HG02571 (cell line): ENCODE results near the gene LTA.
A peak's percentile ranks its signal among the peaks of the same experiment; 100 is the strongest.
"Not testable (repeated sequence)": the region's sequence is repeated elsewhere in the genome, so short reads cannot be mapped to it uniquely, and the experiment has no call there.

Source experiments
- ATAC-seq: cut with Tn5 transposase; IDR thresholded peaks from one replicate; pipeline ENCODE4 v1.9.1; 2021; ENCODE audit warnings: mild to moderate bottlenecking, moderate library complexity; ENCODE audit not compliant: unreplicated experiment

LTA gene

DNA sequence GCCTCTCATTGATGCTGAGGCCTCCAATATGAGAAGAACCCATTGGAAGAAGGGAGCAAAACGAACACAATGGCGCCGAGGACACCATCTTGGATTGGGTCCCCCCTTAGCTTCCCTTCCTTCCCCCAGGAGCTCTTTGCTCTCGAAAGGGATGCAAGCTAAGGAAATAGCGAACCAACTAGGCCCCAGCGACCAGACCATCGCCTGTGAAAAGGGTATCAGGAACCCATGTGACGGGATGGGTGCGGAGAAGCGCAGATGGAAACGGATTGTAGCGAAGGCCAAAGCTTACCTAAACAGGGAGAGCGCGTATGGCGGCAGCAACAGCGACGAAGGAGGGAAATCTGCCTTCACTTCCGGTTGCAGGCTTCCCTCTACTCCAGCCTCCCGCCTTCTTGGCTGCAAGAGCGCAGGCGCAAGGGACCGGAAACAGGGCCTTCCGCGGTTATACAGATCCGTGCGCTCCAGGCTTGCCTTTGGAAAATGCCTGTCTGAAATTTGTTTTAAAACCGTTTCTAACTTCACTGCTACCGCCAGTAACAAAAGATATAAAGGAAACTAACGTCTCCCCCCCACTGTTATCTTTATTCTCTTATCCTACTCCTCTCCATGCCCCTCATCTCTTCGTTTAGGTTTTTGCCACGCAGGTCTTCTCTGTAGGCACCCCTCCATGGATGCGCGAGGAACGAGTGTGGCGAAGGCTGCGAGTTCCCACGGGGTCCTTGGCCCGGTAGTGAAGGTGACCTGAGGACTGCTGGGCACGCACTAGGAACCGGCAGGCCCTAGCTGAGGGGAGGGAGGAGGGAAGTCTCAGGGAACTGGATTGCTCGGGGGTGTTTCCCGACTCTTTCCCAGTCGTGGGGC is 30.2 kb upstream of the LTA start, which contains the start of gene DDX39B:
TSS of gene DDX39B (minus strand) at position 346 of the 864 bp plus-strand sequence. CDS start 1,471 bp downstream, outside the sequence.
- ATAC-seq = peak; percentile 53

DNA sequence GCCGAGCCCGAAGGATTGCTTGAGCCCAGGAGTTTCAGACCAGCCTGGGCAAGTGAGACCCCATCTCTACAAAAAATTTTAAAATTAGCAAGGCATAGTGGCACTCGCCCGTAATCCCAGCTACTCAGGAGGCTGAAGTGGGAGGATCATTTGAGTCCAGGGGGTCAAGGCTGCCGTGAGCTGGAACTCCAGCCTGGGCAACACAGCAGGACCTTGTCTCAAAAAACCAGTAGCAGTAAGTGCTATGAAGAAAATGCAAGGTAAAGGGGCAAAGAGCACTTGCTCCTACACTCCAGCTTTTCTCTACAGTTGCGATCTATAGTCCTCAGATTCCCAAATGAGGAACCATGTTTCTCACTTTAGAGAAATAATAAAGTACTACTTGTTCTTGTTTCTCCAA is 28.4 kb upstream of the LTA start:
- no peak for ATAC-seq

DNA sequence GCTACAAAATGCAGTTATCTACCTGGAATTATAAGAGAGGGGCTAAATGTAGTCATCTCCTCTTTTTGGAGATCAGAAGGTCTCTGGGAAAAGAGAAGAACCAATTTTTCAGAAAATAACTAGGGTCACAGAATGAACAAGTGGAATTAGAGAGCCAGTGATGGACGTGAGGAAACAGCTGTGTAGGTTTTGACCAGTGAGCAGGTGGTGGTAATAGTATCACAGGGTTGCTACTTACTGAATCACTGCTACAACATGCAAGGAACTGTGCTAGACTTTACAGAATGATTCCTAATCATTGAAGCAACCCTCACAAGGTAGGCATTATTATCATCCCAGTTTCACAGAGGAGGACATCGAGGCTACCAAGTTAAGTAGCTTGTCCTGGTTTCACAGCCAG is 27.4 kb upstream of the LTA start:
- no peak for ATAC-seq

DNA sequence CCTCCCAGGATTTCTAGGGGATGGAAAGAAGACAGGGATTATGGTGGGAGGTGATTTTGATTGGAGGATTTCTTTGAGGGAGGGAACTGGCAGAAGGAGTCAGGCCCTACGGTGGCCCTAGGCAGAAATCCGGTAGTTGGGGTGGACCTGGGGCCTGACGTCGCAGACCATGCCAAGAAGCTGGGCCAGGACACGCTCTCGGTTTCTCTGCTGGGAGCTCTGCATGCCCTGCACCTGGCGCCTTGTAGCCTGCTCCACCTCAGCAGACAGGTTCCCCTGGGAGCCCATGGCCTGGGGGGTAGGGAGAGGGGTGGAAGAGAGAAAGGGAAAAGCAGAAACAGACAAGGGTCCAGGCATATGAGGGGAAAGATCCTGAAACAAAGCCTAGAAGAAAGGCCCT is 26.8 kb upstream of the LTA start:
- ATAC-seq = no peak

DNA sequence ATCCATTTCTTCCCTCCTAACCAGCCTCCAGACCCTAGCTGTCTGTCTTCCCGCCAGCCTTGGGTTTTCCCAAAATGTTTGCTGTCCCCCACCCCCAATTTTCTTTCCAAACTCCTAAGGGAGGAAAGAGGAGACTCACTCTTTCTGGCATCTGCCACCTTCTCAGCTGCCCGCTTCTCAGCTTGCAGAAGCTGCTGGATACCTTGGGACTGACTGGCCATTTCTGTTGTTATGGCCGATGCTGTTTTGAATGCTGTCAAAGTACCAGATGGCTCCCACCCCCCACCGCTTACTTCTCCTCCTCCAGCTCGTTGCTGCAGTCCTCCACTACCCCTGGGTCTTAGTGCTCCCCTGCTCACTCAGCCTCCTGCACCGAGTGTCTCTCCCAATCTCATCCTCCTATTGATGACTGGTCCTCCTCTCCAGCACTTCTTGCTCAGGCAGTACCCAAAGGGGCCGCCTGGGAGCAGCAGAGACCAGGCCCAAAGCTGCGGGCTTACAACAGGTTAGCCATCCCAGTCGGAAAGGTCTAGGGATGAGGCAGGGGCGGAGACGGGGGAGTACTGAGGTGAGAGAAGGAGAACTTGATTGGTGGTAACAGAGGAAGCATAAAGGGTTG is 25.6 kb upstream of the LTA start, which contains the start of gene ATP6V1G2:
TSS of gene ATP6V1G2 (minus strand) at position 270 of the 619 bp plus-strand sequence. CDS start at position 221, 49 bp downstream.
- no peak for ATAC-seq

DNA sequence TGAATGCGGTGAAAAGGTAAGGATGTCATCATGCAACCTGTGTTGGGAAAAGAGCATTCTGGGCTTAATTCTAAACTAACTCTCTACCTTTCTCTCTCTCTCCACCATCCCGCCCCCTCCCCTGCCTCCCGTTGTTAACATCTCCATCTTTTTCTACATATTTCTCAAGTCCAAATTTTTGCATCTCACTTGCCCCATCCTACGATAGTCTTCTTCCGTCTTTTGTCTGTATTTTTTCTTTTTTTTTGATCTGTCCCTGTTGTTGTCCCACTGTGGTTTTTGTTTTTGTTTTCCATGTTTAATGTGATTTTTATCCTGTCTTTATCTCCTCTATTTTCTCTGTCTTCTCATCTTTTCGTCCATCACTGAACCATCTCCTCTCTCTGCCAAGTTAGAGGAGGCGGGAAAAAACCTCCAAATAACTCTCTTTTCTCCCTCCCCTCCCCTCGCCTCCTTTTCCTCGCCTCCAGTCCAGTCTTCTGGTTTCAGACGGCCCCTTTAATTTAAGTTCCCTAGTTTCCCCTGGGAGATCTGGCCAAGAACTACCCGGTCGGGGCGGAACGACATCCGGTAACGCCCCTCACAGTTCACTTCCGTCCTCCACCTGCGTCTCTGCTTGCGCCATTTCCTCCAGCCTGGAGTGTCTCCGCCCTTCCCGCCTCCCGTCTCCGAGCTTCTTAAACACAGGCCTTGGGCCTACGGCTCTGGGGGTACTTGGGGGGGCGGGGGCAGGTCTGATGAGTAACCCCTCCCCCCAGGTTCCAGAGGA is 24.9 kb upstream of the LTA start, which contains the start of gene NFKBIL1:
TSS of gene NFKBIL1 (plus strand) at position 651 of the 769 bp plus-strand sequence. CDS start at position 738, 87 bp downstream.
- peak; percentile 64 for ATAC-seq

DNA sequence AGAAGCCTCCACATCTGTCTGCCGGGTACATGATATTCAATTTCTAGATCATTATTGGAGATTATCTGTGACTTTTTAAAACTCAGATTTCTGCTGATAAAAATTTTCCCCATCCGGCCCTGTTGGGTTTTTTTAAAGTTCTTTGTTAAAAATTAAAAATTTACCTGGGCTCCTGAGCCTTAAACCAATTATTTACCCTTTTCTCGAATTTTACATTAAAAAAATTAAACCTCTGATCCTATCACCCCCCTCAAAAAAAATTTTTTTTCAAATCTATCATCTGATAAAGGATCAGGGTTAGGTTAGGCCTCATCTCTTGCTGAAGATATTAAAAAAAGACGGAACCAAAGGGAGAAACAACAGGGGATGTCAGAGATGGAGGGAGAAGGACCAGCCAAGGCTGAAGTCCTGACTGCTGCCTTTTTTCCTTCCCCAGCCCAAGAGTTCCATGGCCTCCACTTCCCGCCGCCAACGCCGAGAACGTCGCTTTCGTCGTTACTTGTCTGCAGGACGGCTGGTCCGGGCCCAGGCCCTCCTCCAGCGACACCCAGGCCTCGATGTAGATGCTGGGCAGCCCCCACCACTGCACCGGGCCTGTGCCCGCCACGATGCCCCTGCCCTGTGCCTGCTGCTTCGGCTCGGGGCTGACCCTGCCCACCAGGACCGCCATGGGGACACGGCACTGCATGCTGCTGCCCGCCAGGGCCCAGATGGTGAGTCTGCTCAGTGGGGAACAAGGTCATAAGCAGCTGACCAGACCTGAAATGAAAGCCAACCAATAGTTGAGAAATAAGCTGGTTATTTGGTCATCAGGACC is 24.2 kb upstream of the LTA start:
- ATAC-seq = no peak

DNA sequence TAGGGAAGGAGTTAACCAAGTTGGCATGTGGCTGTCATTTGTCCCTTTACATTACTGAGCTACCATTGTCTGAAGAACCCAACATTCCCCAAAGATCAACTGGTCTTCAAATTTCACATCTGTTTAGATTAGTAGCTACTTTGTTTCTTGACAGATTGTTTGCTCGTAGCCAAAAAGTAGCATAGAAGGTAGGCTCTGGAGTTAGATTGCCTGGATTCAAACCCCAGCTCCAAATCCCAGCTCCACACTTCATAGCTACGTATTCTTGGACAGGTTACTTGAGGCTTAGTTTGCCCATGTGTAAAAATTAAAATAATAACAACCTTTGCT is 23.6 kb upstream of the LTA start:
- ATAC-seq = no peak

DNA sequence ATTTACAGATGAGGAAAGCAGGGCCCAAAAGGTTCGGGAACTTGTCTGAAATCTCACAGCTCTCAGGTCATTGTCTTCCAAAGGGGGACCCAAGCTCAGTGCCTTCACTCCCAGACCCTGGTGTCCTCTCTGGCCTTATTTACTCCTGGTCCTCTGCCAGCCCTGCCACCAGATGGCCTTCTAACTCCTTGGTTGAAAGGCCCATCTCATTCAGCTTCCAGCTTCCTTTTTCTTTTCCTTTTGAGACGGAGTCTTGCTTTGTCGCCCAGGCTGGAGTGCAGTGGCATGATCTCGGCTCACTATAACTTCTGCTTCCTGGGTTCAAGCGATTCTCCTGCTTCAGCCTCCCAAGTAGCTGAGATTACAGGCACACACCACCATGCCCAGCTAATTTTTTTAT is 20.7 kb upstream of the LTA start:
- ATAC-seq = not testable (repeated sequence)

DNA sequence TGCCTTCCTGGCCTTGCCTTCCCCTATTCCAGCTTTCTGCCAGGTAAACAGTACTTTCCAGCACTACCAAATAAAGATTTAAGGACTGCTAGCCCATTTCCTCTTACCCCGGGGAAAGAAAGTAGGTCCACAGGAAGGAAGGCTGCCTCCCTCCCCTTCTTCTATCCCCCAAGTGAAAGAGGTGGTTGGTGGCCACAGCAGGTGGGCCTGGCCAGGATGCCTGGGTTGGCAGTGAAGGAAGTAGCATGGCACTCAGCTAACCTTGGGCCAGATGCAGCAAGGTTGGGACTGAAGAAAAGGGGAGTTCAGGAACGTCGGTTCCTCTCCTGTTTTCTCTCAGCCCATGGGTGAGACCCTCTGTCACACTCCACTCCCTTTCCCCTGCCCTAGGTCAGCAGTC is 15.8 kb upstream of the LTA start:
- no peak for ATAC-seq

DNA sequence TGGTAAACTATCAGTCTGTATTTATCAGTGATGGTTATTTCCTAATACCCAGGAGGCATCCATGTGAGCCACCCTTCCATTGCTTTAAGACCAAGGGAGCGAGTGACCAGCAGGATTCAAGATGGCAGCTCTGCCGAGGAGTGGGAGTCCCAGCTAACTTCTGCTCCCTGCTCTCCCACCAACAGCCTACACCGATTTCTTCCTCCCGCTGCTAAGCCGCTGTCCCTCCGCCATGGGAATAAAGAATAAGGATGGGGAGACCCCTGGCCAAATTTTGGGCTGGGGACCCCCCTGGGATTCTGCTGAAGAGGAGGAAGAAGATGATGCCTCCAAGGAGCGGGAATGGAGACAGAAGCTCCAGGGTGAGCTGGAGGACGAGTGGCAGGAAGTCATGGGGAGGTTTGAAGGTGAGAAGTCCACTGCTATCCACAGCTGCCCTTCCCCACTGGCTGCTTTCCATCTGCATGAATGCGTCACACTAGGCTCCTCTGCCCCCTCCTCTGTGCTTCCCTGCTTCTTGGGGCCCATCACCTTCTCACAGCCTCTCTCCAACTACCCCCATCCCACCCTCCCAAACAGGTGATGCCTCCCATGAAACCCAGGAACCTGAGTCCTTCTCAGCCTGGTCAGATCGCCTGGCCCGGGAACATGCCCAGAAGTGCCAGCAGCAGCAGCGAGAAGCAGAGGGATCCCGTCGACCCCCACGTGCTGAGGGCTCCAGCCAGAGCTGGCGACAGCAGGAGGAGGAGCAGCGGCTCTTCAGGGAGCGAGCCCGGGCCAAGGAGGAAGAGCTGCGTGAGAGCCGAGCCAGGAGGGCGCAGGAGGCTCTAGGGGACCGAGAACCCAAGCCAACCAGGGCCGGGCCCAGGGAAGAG is 14.4 kb upstream of the LTA start:
- no peak for ATAC-seq

DNA sequence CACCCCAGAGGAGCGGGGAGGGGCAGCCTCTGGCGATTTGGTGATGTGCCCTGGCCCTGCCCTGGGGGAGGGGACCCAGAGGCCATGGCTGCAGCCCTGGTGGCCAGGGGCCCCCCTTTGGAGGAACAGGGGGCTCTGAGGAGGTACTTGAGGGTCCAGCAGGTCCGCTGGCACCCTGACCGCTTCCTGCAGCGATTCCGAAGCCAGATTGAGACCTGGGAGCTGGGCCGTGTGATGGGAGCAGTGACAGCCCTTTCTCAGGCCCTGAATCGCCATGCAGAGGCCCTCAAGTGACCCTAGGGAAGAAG is 13.8 kb upstream of the LTA start:
- no peak for ATAC-seq

DNA sequence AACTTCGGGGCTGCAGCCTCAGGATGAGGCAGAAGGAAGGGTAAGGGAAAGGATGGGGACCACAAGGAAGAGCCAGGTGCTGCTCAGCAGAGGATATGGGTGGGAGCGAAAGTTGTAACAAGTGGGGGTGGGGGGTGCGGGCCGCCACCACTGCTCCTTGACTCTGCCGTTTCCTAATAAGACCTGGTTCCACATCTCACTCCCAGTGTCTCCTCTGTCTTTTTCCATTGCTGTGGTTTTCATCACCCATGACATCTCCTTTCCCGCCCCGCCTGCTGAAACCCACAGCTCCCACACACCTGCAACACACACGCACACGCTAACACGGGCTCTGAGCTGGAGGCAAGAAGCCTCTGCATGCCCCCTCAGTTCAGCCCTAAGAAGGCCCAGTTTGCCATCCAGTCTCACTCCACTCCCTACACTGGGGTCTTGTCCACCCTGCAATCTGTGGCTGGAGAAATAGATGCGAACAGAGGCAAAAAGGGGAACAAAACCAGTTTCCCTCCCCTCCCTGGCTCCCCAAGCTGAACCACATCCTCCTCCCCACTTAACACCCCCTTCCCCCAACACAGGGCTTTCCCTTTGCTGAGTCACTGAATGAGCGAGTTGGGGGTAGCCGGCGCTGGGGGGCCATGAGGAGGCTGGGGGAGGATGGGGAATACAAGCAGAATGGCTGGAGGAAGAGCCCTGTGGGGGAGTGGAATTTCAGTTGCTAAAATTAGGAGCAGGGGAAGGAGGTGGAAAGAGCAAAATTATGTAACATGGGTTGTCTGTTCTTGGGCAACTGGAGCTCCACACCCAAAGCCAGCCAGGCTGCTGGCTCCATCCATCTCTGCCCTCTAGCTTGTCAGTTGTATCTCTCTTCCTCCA is 13.2 kb upstream of the LTA start:
- ATAC-seq = no peak

DNA sequence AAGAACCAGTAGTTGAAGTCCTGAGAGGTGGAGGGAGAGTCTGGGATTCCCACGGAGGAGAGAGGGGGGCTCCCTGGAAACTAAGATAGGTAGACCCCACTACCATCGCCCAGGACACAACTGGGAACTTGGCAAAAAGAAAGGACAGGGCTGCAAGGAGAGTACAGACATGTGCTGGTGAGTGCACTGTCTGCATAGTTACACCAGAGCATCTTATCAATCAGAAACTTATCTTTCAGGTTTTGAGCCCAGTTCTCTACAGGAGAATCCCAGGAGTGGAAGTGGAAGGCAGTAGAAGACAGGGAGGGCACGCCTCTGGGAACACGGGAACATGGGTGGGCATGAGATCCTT is 12.5 kb upstream of the LTA start:
- no peak for ATAC-seq

DNA sequence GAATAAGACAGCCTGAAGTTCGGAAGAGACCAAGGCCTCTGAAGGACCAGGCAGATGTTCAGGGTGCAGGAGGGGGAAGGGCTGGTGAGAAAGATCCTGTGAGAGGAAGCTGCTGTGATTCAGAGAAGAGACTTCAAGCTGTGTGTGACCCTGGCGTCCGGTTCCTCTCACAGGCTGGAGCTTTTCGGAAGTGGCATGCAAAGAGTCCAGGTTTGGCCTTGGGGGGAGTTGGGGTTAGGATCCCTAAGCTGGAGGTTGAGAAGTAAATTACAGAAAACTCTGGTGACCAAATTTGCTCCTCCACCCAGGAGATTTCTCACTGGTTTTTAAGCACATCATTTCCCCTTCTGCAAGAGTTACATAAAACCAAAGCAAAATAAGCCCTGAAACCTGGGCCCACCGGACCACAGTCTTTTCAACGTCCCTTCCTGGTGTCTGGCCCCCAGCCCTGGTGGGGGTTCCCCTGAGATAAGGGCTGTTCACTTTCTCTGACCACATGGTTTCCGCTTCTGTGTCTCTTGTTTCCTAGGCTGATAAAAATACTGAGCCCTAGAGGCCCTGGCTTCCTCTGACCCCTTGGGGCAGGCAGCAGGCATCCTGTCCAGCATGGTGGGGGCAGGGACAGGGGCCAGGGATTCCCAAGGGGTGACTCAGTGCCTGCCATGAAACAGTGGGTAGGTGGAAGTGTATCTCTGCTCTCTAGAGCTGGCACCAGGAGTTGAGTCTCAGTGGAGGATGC is 12.0 kb upstream of the LTA start:
- no peak for ATAC-seq

DNA sequence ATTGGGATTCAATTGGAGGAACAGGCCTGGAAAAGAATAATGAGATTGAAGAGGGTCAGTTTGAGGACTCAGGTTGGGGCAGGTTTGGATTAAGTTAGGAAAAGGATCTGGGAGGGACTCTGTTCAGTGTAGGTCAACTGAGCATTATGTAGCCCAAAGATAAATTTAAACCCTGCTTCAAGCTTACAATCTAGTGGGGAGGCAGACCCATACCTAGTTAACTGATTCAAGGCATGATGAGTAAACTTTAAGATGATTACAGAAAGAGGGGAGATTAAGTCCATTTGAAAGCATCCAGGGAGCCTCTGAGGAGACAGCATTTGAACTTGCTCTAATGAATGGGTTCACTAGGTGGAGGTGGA is 11.4 kb upstream of the LTA start:
- ATAC-seq = no peak

DNA sequence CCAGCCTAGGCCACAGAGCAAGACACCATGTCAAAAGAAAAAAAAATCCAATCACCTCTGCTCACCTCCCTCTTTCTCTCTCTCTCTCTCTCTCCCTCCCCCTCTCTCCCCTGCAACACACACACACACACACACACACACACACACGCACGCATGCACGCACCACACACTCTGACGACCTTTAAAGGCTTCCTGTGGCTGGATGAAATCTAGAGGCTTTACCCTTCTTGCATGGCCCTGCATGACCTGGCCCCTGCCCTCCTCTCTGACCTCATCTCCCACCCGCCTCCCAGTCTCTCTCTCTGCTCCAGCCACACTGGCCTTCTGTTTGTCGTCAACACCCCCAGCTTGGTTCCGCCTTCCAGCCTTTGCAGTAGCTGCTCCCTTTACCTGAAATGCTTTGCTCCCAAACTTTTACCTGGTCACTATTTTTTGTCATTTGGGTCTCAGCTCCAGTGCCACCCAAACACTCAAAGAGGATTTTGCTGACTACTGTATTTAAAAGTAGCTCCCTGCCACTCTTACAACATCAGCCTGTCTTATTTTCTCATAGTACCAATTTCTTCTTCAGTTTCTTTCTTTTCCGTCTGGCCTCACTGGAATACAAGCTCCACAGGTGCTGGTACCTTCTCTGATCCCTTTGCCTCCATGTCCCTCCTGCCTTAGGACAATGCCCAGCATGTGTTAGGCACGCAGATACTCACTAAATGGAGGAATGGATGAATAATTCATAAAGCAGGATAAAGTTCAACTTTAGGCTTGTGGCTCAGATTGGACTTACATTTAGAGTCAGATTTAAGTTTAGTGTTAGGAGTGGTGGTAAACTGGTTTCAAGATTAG is 4.3 kb upstream of the LTA start:
- no peak for ATAC-seq
